Neural progenitor cell (in vitro differentiated cells): ENCODE data around the gene GPHN.

ENCODE experiments used
- EZH2phosphoT487 ChIP-seq: fragments of 200-600 bp; sonication (generic); IDR thresholded peaks from 2 replicates; pipeline ENCODE4 v1.6.1; 2017; ENCODE audit warnings: antibody characterized with exemption
- TF ChIP-seq, protein P1 (sequence below): fragments of 200-600 bp; sonication (generic); IDR thresholded peaks from 2 replicates; pipeline ENCODE4 v1.5.1; 2017; ENCODE audit warnings: antibody characterized with exemption, mild to moderate bottlenecking

DNA sequence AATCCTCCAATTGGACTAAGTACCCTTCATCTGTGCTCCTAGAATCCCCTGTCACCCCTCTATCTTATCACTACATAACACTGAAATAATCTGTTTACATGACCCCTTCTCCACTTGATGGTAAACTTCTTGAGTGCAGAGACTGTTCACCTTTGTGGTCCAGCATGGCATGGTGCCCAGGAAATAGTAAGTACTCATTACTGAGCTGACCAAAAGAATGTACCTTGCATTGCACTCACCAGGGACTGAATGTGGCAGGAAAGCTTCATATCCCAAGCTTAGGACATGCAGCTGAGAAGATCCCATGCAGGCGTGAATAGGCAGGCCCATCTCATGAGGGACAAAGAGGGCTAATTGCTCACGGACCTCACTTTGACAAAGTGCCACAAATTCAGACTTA is 679.9 kb downstream of the GPHN start:
- TF ChIP-seq, protein P1, sequence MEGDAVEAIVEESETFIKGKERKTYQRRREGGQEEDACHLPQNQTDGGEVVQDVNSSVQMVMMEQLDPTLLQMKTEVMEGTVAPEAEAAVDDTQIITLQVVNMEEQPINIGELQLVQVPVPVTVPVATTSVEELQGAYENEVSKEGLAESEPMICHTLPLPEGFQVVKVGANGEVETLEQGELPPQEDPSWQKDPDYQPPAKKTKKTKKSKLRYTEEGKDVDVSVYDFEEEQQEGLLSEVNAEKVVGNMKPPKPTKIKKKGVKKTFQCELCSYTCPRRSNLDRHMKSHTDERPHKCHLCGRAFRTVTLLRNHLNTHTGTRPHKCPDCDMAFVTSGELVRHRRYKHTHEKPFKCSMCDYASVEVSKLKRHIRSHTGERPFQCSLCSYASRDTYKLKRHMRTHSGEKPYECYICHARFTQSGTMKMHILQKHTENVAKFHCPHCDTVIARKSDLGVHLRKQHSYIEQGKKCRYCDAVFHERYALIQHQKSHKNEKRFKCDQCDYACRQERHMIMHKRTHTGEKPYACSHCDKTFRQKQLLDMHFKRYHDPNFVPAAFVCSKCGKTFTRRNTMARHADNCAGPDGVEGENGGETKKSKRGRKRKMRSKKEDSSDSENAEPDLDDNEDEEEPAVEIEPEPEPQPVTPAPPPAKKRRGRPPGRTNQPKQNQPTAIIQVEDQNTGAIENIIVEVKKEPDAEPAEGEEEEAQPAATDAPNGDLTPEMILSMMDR = no peak
- TF ChIP-seq EZH2phosphoT487 = no peak
